ENCODE results near the gene GPBP1L1.

The GPBP1L1 gene

DNA sequence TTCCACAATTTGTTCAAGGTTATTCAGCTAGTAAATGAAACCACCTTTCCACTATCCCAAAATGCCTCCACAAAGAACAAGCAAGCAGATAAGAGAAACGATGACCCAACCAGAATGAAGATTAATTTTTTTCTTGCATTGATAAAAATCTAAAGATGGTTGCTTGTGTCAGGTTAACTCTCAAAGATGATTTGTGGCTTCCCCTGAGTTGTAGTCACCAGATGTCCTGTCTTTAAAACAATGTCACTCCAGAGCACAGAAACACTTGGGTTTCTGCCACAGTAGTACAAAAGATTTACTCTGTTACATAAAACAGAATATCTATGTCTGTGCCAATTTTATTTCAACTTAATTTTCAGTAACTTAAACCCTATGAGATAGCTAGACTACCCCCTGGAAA lies 51.1 kb downstream of the GPBP1L1 start:
- DNase-seq (ENCODE audit: low read depth, low spot score) = no peak
- Histone ChIP-seq H3K9ac (ENCODE audit: insufficient read length, low read depth) (no peak overlapping the region), H3K4me1 (ENCODE audit: insufficient read depth, insufficient read length) (no peaks in the 10 kb centered on the region), H3K27me3 (ENCODE audit: insufficient read depth, insufficient read length) (no peaks in the 10 kb centered on the region), H3K4me3 (ENCODE audit: insufficient read length, low read depth) (no peak overlapping the region), H3K9me3 (ENCODE audit: insufficient read depth, low read length) (no peaks in the 10 kb centered on the region), H3K36me3 (ENCODE audit: insufficient read depth, insufficient read length, low read length) (peaks cover 95% of the 10 kb centered on the region)
- no peak for TF ChIP-seq ZNF274 (IDR thresholded peaks at IDR 0.05; ENCODE audit: low read depth, low read length)
- no peak for TF ChIP-seq SUZ12 (IDR thresholded peaks at IDR 0.05; ENCODE audit: extremely low read depth, insufficient read depth, insufficient read length)
- no peak for TF ChIP-seq YY1 (IDR thresholded peaks at IDR 0.05; ENCODE audit: insufficient read depth, insufficient read length)

GRCh38 chr1:45630429-45630828 lies 55.9 kb downstream of the GPBP1L1 start:
- TF ChIP-seq SUZ12 (IDR thresholded peaks at IDR 0.05; ENCODE audit: extremely low read depth, insufficient read depth, insufficient read length) (no peak), ZNF274 (IDR thresholded peaks at IDR 0.05; ENCODE audit: low read depth, low read length) (no peak), YY1 (IDR thresholded peaks at IDR 0.05; ENCODE audit: insufficient read depth, insufficient read length) (no peak)
- Histone ChIP-seq H3K9ac (ENCODE audit: insufficient read length, low read depth) (no peak overlapping the region), H3K27me3 (ENCODE audit: insufficient read depth, insufficient read length) (no peaks in the 10 kb centered on the region), H3K4me3 (ENCODE audit: insufficient read length, low read depth) (no peak overlapping the region), H3K4me1 (ENCODE audit: insufficient read depth, insufficient read length) (no peaks in the 10 kb centered on the region), H3K9me3 (ENCODE audit: insufficient read depth, low read length) (no peaks in the 10 kb centered on the region), H3K36me3 (ENCODE audit: insufficient read depth, insufficient read length, low read length) (peaks cover 89% of the 10 kb centered on the region)
- no peak for DNase-seq (ENCODE audit: low read depth, low spot score)

GRCh38 chr1:45629035-45629434 lies 57.3 kb downstream of the GPBP1L1 start:
- H3K36me3 ChIP-seq (ENCODE audit: insufficient read depth, insufficient read length, low read length) = peaks cover 80% of the 10 kb centered on the region
- H3K9me3 ChIP-seq (ENCODE audit: insufficient read depth, low read length) = no peaks in the 10 kb centered on the region

GRCh38 chr1:45623972-45624371 lies 62.4 kb downstream of the GPBP1L1 start, which contains the start of gene CCDC17:
CCDC17 (minus strand) TSS chr1:45624054; CDS start chr1:45623909, 145 bp downstream.
- Histone ChIP-seq H3K36me3 (ENCODE audit: insufficient read depth, insufficient read length, low read length) (peaks cover 53% of the 10 kb centered on the region), H3K9me3 (ENCODE audit: insufficient read depth, low read length) (no peaks in the 10 kb centered on the region), H3K27me3 (ENCODE audit: insufficient read depth, insufficient read length) (no peaks in the 10 kb centered on the region), H3K4me3 (ENCODE audit: insufficient read length, low read depth) (no peak within 1 kb of the TSS), H3K4me1 (ENCODE audit: insufficient read depth, insufficient read length) (peaks cover 3% of the 10 kb centered on the region), H3K9ac (ENCODE audit: insufficient read length, low read depth) (no peak within 1 kb of the TSS)
- no peak for DNase-seq (ENCODE audit: low read depth, low spot score)
- no peak for TF ChIP-seq SUZ12 (IDR thresholded peaks at IDR 0.05; ENCODE audit: extremely low read depth, insufficient read depth, insufficient read length)
- TF ChIP-seq YY1 (IDR thresholded peaks at IDR 0.05; ENCODE audit: insufficient read depth, insufficient read length) = no peak
- no peak for TF ChIP-seq ZNF274 (IDR thresholded peaks at IDR 0.05; ENCODE audit: low read depth, low read length)

More at GRCh38 chr1:45629035-45629434, 57.3 kb downstream of the GPBP1L1 start:
- TF ChIP-seq YY1 (IDR thresholded peaks at IDR 0.05; ENCODE audit: insufficient read depth, insufficient read length) (no peak), ZNF274 (IDR thresholded peaks at IDR 0.05; ENCODE audit: low read depth, low read length) (no peak), SUZ12 (IDR thresholded peaks at IDR 0.05; ENCODE audit: extremely low read depth, insufficient read depth, insufficient read length) (no peak)
- Histone ChIP-seq H3K9ac (ENCODE audit: insufficient read length, low read depth) (no peak overlapping the region), H3K4me1 (ENCODE audit: insufficient read depth, insufficient read length) (no peaks in the 10 kb centered on the region), H3K4me3 (ENCODE audit: insufficient read length, low read depth) (no peak overlapping the region), H3K27me3 (ENCODE audit: insufficient read depth, insufficient read length) (no peaks in the 10 kb centered on the region)
- DNase-seq (ENCODE audit: low read depth, low spot score) = no peak

DNA sequence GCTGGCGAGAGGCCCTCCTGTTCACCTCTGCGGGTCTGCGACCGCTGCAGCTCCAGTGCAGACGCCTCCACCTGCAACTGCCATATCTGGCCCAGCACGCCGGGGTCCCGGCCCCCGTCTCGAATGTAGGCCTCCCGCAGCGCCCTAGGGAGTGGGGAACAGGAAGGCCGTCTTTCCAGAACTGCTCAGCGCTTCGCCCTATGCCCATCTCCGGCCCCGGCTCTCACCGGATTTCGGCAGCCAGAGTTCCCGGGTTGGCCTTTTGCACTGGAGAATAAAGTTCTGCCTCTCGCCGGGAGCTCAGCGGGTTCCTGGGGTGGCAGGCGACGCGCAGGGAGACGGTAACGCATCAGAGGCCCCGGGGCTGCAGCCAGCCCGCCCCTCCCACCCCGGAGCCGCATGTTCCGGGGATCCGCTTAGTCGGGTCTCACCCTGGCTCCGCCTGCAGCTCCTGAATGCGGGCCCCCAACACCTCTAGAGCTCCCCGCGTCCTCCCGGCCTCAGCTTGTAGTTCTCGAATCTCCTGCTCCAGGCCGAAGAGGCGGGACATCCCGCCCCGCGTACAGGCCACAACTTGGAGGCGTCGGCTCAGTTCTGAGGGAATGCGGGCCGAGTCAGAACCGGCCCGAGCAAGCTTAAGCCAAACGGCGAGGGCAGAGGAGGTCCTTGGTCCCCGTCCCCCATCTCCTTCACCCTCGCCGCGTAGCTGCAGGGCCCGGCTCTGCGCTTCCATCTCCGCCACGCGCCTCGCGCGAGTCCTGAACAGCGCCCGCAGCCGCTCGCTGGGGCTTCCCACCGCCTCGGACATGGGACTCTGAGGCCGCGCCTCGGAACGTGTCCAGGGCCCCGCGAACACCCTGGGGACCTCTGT lies 63.6 kb downstream of the GPBP1L1 start:
- TF ChIP-seq SUZ12 (IDR thresholded peaks at IDR 0.05; ENCODE audit: extremely low read depth, insufficient read depth, insufficient read length) = no peak
- no peak for TF ChIP-seq YY1 (IDR thresholded peaks at IDR 0.05; ENCODE audit: insufficient read depth, insufficient read length)
- no peak for TF ChIP-seq ZNF274 (IDR thresholded peaks at IDR 0.05; ENCODE audit: low read depth, low read length)
- no peak for DNase-seq (ENCODE audit: low read depth, low spot score)
- H3K27me3 ChIP-seq (ENCODE audit: insufficient read depth, insufficient read length) = no peaks in the 10 kb centered on the region

DNA sequence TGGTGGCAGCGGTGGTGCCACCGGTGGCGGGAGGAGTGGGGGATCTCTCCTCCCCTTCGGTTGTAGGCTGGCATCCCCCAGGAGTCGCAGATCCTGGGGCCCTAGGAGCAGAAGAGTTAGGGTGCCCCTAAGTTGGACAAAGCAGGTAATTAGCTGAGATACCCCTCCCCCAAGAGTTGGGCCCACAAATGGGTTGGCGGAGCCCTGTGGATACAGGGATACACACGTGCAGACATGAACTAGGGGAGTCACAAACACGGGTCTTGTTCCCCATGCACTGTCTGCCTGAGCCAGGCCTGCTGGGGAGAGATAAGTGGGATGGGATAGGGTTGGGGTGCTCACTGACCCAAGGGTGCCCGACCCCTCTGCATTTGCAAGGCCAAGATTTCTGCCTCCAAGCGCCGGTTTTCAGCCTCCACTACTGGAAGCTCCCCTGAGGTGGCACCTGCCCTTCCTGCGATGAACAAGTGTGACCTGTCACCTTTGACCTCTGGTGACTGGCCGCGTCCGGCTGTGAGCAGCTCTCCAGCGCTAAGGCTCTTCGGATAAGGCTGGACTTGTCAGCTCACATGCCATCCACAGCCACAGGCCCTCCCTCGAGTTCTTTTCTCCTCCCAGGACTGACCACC lies 64.3 kb downstream of the GPBP1L1 start:
- H3K4me3 ChIP-seq (ENCODE audit: insufficient read length, low read depth) = no peak overlapping the region
- no peak overlapping the region for H3K9ac ChIP-seq (ENCODE audit: insufficient read length, low read depth)
- TF ChIP-seq ZNF274 (IDR thresholded peaks at IDR 0.05; ENCODE audit: low read depth, low read length) (no peak), YY1 (IDR thresholded peaks at IDR 0.05; ENCODE audit: insufficient read depth, insufficient read length) (no peak), SUZ12 (IDR thresholded peaks at IDR 0.05; ENCODE audit: extremely low read depth, insufficient read depth, insufficient read length) (no peak)
- peaks cover 55% of the 10 kb centered on the region for H3K36me3 ChIP-seq (ENCODE audit: insufficient read depth, insufficient read length, low read length)
- H3K9me3 ChIP-seq (ENCODE audit: insufficient read depth, low read length) = no peaks in the 10 kb centered on the region
- no peaks in the 10 kb centered on the region for H3K27me3 ChIP-seq (ENCODE audit: insufficient read depth, insufficient read length)
- peaks cover 3% of the 10 kb centered on the region for H3K4me1 ChIP-seq (ENCODE audit: insufficient read depth, insufficient read length)
- DNase-seq (ENCODE audit: low read depth, low spot score) = no peak

More for the DNA sequence above, 63.6 kb downstream of the GPBP1L1 start:
- Histone ChIP-seq H3K4me3 (ENCODE audit: insufficient read length, low read depth) (no peak overlapping the region), H3K4me1 (ENCODE audit: insufficient read depth, insufficient read length) (peaks cover 3% of the 10 kb centered on the region), H3K36me3 (ENCODE audit: insufficient read depth, insufficient read length, low read length) (peaks cover 55% of the 10 kb centered on the region), H3K9me3 (ENCODE audit: insufficient read depth, low read length) (no peaks in the 10 kb centered on the region), H3K9ac (ENCODE audit: insufficient read length, low read depth) (no peak overlapping the region)

DNA sequence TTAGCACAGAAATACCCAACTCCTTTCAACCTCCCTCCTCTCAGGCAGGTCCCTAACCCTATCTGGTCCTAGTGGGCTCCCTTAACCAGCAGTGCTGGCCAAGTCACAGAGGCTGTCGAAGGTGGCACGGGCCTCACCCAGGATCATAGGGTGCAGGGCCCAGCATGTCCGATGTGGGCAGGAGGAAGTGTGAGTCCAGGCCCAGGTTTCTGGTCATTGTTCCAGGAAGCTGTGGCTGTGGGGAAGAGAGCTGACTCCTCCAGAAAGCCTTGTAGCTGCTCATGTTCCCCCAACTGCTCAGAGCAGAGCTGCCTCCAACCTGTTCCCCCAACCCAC lies 64.9 kb downstream of the GPBP1L1 start:
- no peaks in the 10 kb centered on the region for H3K9me3 ChIP-seq (ENCODE audit: insufficient read depth, low read length)
- peaks cover 57% of the 10 kb centered on the region for H3K36me3 ChIP-seq (ENCODE audit: insufficient read depth, insufficient read length, low read length)
- no peaks in the 10 kb centered on the region for H3K27me3 ChIP-seq (ENCODE audit: insufficient read depth, insufficient read length)
- H3K9ac ChIP-seq (ENCODE audit: insufficient read length, low read depth) = no peak overlapping the region
- TF ChIP-seq SUZ12 (IDR thresholded peaks at IDR 0.05; ENCODE audit: extremely low read depth, insufficient read depth, insufficient read length) (no peak), ZNF274 (IDR thresholded peaks at IDR 0.05; ENCODE audit: low read depth, low read length) (no peak), YY1 (IDR thresholded peaks at IDR 0.05; ENCODE audit: insufficient read depth, insufficient read length) (no peak)
- peaks cover 3% of the 10 kb centered on the region for H3K4me1 ChIP-seq (ENCODE audit: insufficient read depth, insufficient read length)
- DNase-seq (ENCODE audit: low read depth, low spot score) = no peak
- H3K4me3 ChIP-seq (ENCODE audit: insufficient read length, low read depth) = no peak overlapping the region
